ENCODE results near the gene ZFYVE9. TPM values are rescaled to one million over a fixed set of nuclear protein-coding genes. Genes with fewer than 3 reads are reported as not detected.

ZFYVE9 gene
- total and polyA plus RNA-seq, 9 of the 15 experiments (the other 6 are each of a cell fraction or from before 2014, with no cell fraction given): 0.52 to 14.4 (median 8.9) TPM

DNA sequence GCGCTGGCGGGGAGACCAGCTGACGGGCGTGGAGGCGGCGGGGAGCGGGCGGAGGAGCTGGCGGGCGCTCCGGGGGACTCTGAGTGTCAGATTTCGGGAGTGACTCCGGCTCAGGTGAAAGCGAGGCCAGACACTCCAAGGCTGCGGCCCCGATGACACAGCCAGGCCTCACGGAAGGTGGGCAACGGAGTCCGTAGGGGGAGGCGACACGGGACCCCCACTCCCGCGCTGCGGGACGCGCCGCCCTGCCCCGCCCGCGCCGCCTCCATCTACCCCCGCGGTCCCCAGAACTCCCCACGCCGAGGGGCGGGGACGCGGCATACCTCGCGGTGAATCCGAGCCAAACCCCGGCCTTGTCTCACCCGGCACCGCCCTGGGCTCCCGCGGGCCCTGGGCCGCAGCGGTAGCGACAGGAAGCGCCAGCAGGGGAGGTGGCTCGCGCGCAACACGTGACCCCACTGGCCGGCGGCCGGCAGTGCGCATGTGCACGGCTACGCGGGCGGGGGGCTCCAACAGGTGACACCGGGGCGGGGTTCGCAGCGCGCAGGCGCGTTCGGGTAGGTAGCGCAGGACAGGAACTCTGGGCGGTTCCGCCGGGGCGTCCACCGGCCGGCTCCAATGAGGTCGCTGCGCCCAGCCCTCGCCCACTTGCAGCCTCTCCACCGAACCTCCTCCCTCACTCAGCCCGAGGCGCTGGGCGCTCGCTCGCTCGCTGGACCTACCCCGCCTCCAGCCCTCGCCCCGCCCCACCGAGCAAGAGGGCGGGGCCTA, 224.0 kb downstream of the ZFYVE9 start, which contains the start of gene CC2D1B (continued):
- TF ChIP-seq ZNF764 (CRISPR knock-in tag; IDR thresholded peaks at IDR 0.05; ENCODE audit: low read depth) (no peak), CBX5 (IDR thresholded peaks at IDR 0.05; ENCODE audit: borderline replicate concordance, low read depth) (0 out of 2 replicates have a peak, but pooled peaks have one; percentile 26), JUND (IDR thresholded peaks at IDR 0.05; ENCODE audit: borderline replicate concordance, low read depth, low read length) (peak; percentile 4; the same call in 1 of the 2 replicates), JUND (tag; IDR thresholded peaks at IDR 0.05; ENCODE audit: borderline replicate concordance, low read depth, low read length) (peak; percentile 30; the same call in 1 of the 3 replicates), ZBTB1 (CRISPR knock-in tag; IDR thresholded peaks at IDR 0.05; ENCODE audit: borderline replicate concordance, low read depth) (peak; percentile 63; the same call in 1 of the 2 replicates), PYGO2 (tag; IDR thresholded peaks at IDR 0.05) (no peak), SMAD4 (CRISPR knock-in tag; conservative IDR thresholded peaks at IDR 0.05) (0 out of 2 replicates have a peak, but pooled peaks have one; percentile 36), TOE1 (IDR thresholded peaks at IDR 0.05; ENCODE audit: borderline replicate concordance) (peak; percentile 97), TOE1 (CRISPR knock-in tag; IDR thresholded peaks at IDR 0.05; ENCODE audit: borderline replicate concordance, low read depth) (0 out of 2 replicates have a peak, but pooled peaks have one; percentile 1), SREBF1 (IDR thresholded peaks at IDR 0.05; ENCODE audit: borderline replicate concordance, low read depth, low read length) (peak; percentile 93), BRD4 (IDR thresholded peaks at IDR 0.05) (peak; percentile 37; the same call in 1 of the 2 replicates), CEBPG (CRISPR knock-in tag; IDR thresholded peaks at IDR 0.05) (no peak), CEBPG (tag; conservative IDR thresholded peaks at IDR 0.05 in 1 of 2, IDR thresholded peaks at IDR 0.05 in 1 of 2) (no peak)
- TF ChIP-seq, protein P1, sequence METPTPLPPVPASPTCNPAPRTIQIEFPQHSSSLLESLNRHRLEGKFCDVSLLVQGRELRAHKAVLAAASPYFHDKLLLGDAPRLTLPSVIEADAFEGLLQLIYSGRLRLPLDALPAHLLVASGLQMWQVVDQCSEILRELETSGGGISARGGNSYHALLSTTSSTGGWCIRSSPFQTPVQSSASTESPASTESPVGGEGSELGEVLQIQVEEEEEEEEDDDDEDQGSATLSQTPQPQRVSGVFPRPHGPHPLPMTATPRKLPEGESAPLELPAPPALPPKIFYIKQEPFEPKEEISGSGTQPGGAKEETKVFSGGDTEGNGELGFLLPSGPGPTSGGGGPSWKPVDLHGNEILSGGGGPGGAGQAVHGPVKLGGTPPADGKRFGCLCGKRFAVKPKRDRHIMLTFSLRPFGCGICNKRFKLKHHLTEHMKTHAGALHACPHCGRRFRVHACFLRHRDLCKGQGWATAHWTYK (CRISPR knock-in tag; IDR thresholded peaks at IDR 0.05): peak; percentile 77
- TF ChIP-seq, protein P2, sequence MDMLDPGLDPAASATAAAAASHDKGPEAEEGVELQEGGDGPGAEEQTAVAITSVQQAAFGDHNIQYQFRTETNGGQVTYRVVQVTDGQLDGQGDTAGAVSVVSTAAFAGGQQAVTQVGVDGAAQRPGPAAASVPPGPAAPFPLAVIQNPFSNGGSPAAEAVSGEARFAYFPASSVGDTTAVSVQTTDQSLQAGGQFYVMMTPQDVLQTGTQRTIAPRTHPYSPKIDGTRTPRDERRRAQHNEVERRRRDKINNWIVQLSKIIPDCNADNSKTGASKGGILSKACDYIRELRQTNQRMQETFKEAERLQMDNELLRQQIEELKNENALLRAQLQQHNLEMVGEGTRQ (CRISPR knock-in tag; IDR thresholded peaks at IDR 0.05): peak; percentile 100
- TF ChIP-seq, protein P3, sequence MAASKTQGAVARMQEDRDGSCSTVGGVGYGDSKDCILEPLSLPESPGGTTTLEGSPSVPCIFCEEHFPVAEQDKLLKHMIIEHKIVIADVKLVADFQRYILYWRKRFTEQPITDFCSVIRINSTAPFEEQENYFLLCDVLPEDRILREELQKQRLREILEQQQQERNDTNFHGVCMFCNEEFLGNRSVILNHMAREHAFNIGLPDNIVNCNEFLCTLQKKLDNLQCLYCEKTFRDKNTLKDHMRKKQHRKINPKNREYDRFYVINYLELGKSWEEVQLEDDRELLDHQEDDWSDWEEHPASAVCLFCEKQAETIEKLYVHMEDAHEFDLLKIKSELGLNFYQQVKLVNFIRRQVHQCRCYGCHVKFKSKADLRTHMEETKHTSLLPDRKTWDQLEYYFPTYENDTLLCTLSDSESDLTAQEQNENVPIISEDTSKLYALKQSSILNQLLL (CRISPR knock-in tag; IDR thresholded peaks at IDR 0.05; ENCODE audit: borderline replicate concordance): no peak
- TF ChIP-seq, protein P4, sequence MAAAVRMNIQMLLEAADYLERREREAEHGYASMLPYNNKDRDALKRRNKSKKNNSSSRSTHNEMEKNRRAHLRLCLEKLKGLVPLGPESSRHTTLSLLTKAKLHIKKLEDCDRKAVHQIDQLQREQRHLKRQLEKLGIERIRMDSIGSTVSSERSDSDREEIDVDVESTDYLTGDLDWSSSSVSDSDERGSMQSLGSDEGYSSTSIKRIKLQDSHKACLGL (CRISPR knock-in tag; IDR thresholded peaks at IDR 0.05; ENCODE audit: borderline replicate concordance, poor library complexity, severe bottlenecking): no peak
- TF ChIP-seq, protein P5, sequence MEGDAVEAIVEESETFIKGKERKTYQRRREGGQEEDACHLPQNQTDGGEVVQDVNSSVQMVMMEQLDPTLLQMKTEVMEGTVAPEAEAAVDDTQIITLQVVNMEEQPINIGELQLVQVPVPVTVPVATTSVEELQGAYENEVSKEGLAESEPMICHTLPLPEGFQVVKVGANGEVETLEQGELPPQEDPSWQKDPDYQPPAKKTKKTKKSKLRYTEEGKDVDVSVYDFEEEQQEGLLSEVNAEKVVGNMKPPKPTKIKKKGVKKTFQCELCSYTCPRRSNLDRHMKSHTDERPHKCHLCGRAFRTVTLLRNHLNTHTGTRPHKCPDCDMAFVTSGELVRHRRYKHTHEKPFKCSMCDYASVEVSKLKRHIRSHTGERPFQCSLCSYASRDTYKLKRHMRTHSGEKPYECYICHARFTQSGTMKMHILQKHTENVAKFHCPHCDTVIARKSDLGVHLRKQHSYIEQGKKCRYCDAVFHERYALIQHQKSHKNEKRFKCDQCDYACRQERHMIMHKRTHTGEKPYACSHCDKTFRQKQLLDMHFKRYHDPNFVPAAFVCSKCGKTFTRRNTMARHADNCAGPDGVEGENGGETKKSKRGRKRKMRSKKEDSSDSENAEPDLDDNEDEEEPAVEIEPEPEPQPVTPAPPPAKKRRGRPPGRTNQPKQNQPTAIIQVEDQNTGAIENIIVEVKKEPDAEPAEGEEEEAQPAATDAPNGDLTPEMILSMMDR (IDR thresholded peaks at IDR 0.05 in 2 of 3, conservative IDR thresholded peaks at IDR 0.05 in 1 of 3; ENCODE audit: insufficient read depth in 2 of 3, low read depth in 1 of 3, low read length in 3 of 3): peak in 2 of 3 experiments; percentile 21 to 27; a peak in 4 of 6 replicates
- TF ChIP-seq, protein P6, sequence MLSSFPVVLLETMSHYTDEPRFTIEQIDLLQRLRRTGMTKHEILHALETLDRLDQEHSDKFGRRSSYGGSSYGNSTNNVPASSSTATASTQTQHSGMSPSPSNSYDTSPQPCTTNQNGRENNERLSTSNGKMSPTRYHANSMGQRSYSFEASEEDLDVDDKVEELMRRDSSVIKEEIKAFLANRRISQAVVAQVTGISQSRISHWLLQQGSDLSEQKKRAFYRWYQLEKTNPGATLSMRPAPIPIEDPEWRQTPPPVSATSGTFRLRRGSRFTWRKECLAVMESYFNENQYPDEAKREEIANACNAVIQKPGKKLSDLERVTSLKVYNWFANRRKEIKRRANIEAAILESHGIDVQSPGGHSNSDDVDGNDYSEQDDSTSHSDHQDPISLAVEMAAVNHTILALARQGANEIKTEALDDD (IDR thresholded peaks at IDR 0.05): no peak

Measured in K562 (cell line).